Suprapubic skin (tissue), 4 donors: ENCODE results near the gene LRP1B. TPM values are rescaled to one million over a fixed set of nuclear protein-coding genes. Genes with fewer than 3 reads are reported as not detected.

Experiments
- DNase-seq, 2 donors: peaks; one replicate each; pipeline ENCODE4 v3.0.0-alpha.2; 2019; ENCODE audit warnings: low spot score in 2 of 2
- H3K27ac ChIP-seq: fragments of 200-600 bp; sonication (generic); one replicate; pipeline ENCODE4 v1.5.1; 2019
- H3K27me3 ChIP-seq: fragments of 200-600 bp; sonication (generic); one replicate; pipeline ENCODE4 v1.5.1; 2019
- H3K36me3 ChIP-seq: fragments of 200-600 bp; sonication (generic); one replicate; pipeline ENCODE4 v1.5.1; 2019
- H3K4me1 ChIP-seq: fragments of 200-600 bp; sonication (generic); one replicate; pipeline ENCODE4 v1.5.1; 2019
- H3K4me3 ChIP-seq: fragments of 200-600 bp; sonication (generic); one replicate; pipeline ENCODE4 v1.5.1; 2019; ENCODE audit warnings: mild to moderate bottlenecking
- H3K9me3 ChIP-seq: fragments of 200-600 bp; sonication (generic); one replicate; pipeline ENCODE4 v1.5.1; 2019
- CTCF ChIP-seq, 2 donors: fragments of 200-600 bp in 1 of 2; fragments of 450-650 bp in 1 of 2; sonication (generic) in 1 of 2; IDR thresholded peaks; one replicate each; pipeline ENCODE4 v1.5.1; 2016 to 2019; ENCODE audit warnings: antibody characterized with exemption in 2 of 2, mild to moderate bottlenecking in 1 of 2, moderate library complexity in 1 of 2
- EP300 ChIP-seq: sonication (generic); formaldehyde crosslinking; IDR thresholded peaks from one replicate; pipeline ENCODE4 v1.6.1; 2017; ENCODE audit warnings: antibody characterized with exemption
- POLR2A ChIP-seq, 2 donors: fragments of 450-650 bp; IDR thresholded peaks; one replicate each; pipeline ENCODE4 v1.6.1; 2017; ENCODE audit warnings: antibody characterized with exemption in 2 of 2, mild to moderate bottlenecking in 2 of 2, moderate library complexity in 2 of 2
- POLR2AphosphoS5 ChIP-seq, 3 donors: sonication (generic); formaldehyde crosslinking; IDR thresholded peaks; one replicate each; pipeline ENCODE4 v1.6.1; 2017; ENCODE audit warnings: antibody characterized with exemption in 3 of 3
- WGBS: methylation state at CpG from one replicate; pipeline ENCODE4 v1.1.5; 2018; 5-methylcytosine and 5-hydroxymethylcytosine counted together
- total RNA-seq, 4 donors: library from RNA; depleted of rRNA; stranded (reverse); fragments of >200 nt; gene quantifications; one replicate each; pipeline ENCODE4 v1.1.0, GENCODE V29; 2016

The LRP1B gene
- total RNA-seq, 4 donors from 2014 or later: 0.11 to 2.7 (median 1.3) TPM

DNA sequence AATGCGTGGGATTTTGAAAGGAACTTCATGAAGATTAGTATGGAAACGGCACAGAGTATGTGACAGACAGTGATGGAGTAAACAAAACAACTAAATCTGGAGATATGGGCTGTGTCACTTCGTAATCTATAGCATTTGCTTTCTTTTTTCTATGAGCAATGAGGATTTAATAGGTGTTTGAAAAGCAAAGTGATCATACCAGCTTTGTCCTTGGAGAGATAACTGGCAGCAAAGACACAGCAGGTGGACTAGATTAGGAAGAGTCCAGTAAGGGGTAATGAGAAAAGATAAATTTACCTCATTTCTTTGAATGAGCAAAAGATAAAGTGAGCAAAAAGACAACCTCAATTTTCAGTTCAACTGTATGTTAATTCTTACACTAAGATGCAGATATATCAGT, 199.0 kb downstream of the LRP1B start:
- TF ChIP-seq EP300 (no peak), POLR2A (IDR thresholded peaks at IDR 0.05) (no peak), POLR2AphosphoS5 (IDR thresholded peaks at IDR 0.05) (no peak), CTCF (IDR thresholded peaks at IDR 0.05) (no peak)
- Histone ChIP-seq H3K4me1 (no peaks in the 10 kb centered on the region), H3K9me3 (no peaks in the 10 kb centered on the region), H3K27ac (no peak overlapping the region), H3K27me3 (no peaks in the 10 kb centered on the region), H3K4me3 (no peak overlapping the region), H3K36me3 (no peaks in the 10 kb centered on the region)
- WGBS: 79% methylated on average over 3 of the region's 3 CpGs
- DNase-seq: no peak

DNA sequence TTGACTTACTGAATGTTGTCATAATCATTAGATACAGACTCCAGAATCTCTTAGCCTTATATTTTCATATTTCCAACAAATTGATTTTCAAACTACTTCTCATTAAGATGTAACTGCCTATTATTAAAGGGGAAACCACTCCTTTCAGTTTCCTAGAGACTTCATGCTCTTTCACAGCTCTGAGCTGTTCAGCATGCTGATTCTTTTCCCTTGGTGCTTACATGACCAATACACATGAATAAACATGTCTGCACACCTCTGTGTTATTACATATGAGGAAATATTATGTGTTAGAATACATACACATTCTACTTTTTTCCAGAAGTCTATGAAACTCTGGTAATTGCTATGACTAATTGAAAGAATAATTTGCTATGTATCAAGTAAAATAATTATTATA, 200.0 kb downstream of the LRP1B start:
- no peak overlapping the region for H3K27ac ChIP-seq

DNA sequence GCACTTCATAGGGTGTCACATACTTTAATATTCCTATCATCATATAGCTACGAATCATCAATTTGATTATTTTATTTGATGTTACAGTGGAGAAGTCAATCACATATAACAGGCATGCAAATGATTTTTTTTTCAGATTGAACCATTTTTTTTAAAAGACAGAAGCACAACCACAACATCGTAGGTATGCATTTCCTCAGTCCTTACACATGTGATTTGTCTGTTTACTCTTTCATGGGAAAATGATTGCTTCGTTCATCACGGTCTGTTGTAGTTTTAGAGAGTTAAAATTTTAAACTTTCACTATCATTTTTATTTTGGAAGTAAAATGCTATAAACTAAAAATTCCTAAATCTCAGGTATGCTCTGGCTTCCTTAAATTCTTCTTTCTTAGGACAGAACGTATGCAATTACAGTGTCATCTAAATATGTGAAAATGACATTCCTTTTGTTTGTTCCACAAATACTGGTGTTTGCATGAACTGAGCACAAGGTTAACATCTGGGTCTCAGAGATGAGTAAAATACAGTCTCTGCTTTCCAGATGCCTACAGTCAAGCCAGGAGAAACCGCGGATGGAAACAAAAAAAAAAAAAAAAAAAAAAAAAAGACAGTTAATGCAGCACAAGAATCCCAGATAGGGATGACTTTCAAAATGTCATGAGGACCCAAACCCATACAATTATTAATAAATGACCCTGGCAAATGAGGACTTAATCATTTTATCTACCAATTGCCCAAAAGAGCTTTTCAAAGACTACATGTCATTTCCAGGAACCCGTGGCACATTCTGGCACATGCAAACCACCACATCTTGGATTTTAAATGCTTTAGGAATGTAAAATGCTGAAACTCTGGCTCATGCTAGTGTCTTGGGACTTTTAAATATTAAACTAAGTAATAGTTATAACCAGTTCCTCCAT, 201.2 kb downstream of the LRP1B start:
- H3K27ac ChIP-seq: no peak overlapping the region
- WGBS: 60% methylated on average over 8 of the region's 8 CpGs
- no peak for TF ChIP-seq CTCF (IDR thresholded peaks at IDR 0.05)
- TF ChIP-seq EP300: no peak
- no peak for TF ChIP-seq POLR2A (IDR thresholded peaks at IDR 0.05)
- TF ChIP-seq POLR2AphosphoS5 (IDR thresholded peaks at IDR 0.05): no peak
- no peaks in the 10 kb centered on the region for H3K4me1 ChIP-seq
- peaks cover 2% of the 10 kb centered on the region for H3K9me3 ChIP-seq
- no peaks in the 10 kb centered on the region for H3K27me3 ChIP-seq
- no peak for DNase-seq
- no peak overlapping the region for H3K4me3 ChIP-seq
- no peaks in the 10 kb centered on the region for H3K36me3 ChIP-seq

More for the DNA sequence above, 200.0 kb downstream of the LRP1B start:
- no peak overlapping the region for H3K4me3 ChIP-seq
- H3K27me3 ChIP-seq: no peaks in the 10 kb centered on the region
- no peak for TF ChIP-seq CTCF (IDR thresholded peaks at IDR 0.05)
- no peak for TF ChIP-seq POLR2A (IDR thresholded peaks at IDR 0.05)
- TF ChIP-seq POLR2AphosphoS5 (IDR thresholded peaks at IDR 0.05): no peak
- TF ChIP-seq EP300: no peak
- H3K36me3 ChIP-seq: no peaks in the 10 kb centered on the region
- no peaks in the 10 kb centered on the region for H3K9me3 ChIP-seq
- DNase-seq: no peak
- no peaks in the 10 kb centered on the region for H3K4me1 ChIP-seq

DNA sequence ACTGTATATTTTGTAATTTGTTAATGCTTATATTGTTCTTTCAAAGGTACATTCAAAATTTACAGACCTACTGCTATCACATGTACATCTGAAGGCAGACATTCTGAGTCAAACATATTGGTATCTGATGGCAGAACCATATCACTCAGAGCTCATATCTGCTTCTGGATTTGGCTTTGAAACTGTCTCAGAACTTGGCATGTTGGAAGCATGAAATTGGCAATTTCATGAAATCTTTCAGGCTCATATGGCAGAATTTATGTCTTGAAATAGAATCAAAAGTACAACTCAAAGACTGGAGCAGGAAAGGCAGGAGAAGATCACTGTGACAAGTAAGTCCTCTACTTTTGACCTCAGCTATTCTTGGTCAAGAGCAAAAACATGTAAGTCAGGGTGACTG, 202.3 kb downstream of the LRP1B start:
- Histone ChIP-seq H3K9me3 (peaks cover 8% of the 10 kb centered on the region), H3K4me3 (no peak overlapping the region), H3K27me3 (no peaks in the 10 kb centered on the region), H3K36me3 (no peaks in the 10 kb centered on the region), H3K27ac (no peak overlapping the region), H3K4me1 (no peaks in the 10 kb centered on the region)
- DNase-seq: no peak
- TF ChIP-seq CTCF (IDR thresholded peaks at IDR 0.05): no peak

DNA sequence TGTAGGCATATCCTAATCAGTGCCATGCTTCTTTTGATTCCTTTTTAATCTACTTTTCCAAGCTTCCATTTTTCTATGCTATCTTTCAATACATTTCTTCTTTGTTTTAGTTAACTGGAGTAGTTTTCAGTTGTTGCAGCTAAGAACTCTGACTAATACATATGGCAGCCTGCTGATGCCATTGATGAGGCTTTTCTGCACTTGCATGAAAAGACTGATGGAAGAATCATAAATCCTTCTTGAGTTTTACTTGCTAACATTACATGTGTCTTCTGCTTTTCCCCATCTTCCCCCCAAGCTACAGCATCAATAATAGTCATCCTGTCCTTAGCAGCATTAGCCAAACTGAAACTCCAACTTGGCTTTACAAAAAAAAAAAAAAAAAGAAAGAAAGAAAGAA, 203.3 kb downstream of the LRP1B start:
- H3K4me1 ChIP-seq: no peaks in the 10 kb centered on the region
- no peak overlapping the region for H3K27ac ChIP-seq
- no peaks in the 10 kb centered on the region for H3K36me3 ChIP-seq
- H3K27me3 ChIP-seq: no peaks in the 10 kb centered on the region
- TF ChIP-seq EP300 (no peak), POLR2A (IDR thresholded peaks at IDR 0.05) (no peak), CTCF (IDR thresholded peaks at IDR 0.05) (no peak), POLR2AphosphoS5 (IDR thresholded peaks at IDR 0.05) (no peak)
- no peak for DNase-seq
- no peak overlapping the region for H3K4me3 ChIP-seq
- peaks cover 8% of the 10 kb centered on the region for H3K9me3 ChIP-seq
